Activated naive CD8-positive, alpha-beta T cell treated with anti-CD3 and anti-CD28 coated beads, Interleukin-2, amount 50 U/mL, for 16 hours (primary cell): ENCODE results near the gene ERCC4.

Experiments
- DNase-seq: peaks from one replicate; pipeline ENCODE4 v3.0.0-alpha.2; 2020; ENCODE audit warnings: low read depth, low spot score

The ERCC4 gene

GRCh38 chr16:13911306-13911705 is 8.6 kb upstream of the ERCC4 start:
- no peak for DNase-seq

- DNase-seq: no peak
These were observed 8.1 kb upstream of the ERCC4 start for GRCh38 chr16:13911871-13912270.

GRCh38 chr16:13912891-13913290 is 7.1 kb upstream of the ERCC4 start:
- no peak for DNase-seq

DNA sequence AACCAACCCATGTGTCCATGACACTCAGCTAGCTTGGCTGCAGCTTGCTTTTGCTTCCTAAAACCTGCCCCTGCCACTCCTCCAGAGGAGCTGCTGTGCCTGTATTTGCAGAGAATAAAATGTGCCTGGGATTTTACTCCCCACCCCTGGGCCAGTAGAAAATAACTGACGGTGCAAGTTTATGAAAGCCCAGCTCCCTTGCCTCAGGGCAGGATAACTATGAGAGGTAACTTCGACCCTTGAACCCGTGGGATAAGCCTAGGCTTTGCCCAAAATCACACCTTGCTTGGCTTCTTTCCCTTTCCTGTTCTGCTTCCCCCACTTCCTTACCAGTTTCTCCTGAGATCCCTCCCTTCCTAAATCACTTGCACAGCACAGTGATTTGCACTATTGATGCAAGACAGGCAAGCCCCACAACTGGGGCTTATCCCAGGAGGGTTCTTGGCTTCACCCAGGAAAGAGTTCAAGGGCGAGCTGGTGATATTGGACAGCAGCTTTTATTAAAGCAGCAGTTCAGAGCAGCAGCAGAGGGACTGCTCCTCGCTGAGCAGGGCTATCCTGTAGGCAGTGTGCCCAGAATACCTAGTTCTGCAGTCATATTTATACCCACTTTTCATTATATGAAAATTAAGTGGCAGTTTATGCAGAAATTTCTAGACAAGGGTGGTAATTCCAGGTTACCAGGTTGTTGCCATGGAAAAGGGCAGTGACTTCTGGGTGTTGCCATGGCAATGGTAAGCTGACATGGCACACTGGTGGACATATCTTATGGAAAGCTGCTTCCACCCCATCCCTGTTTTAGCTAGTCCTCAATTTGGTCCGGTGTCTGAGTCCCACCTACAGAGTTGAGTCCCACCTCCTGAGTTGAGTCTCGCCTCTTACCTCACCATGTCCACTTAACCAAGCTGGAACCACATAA is 6.3 kb upstream of the ERCC4 start:
- no peak for DNase-seq

GRCh38 chr16:13915033-13915635 is 4.8 kb upstream of the ERCC4 start:
- DNase-seq: no peak

DNA sequence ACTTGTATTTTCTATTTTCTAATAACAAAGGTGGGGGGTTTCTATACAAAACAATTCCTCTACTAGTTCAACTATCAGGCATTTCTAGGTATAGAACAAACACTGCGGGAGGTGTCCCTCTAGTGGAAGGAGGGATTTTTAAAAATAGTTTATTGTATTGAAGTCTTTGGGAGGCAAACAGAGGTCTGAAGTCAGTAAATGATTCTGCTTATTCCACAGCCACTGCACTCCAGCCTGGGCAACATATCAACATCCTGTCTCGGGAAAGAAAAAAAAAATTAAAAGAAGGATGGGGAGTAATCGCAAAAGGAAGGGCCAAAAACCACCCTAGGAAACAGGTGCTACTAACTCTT is 648 bp upstream of the ERCC4 start:
- no peak for DNase-seq

DNA sequence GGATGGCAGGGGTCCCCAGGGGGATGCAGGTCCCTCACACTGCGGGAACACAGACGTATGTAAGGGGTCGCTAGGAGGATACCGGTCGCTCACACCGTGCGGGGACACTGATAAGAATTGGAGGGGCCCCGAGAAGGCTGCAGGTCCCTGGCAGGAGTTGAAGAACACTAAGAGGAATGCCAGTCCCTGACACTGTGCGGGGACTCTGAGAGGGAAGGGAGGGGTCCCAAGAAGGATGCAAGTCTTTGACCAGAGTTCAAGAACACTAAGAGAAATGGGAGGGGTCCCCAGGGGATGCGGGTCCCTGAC is 510 bp downstream of the ERCC4 start:
- no peak for DNase-seq

GRCh38 chr16:13921328-13921727 is 1.4 kb downstream of the ERCC4 start:
- DNase-seq: no peak

GRCh38 chr16:13923703-13924298 is 3.8 kb downstream of the ERCC4 start:
- no peak for DNase-seq

DNA sequence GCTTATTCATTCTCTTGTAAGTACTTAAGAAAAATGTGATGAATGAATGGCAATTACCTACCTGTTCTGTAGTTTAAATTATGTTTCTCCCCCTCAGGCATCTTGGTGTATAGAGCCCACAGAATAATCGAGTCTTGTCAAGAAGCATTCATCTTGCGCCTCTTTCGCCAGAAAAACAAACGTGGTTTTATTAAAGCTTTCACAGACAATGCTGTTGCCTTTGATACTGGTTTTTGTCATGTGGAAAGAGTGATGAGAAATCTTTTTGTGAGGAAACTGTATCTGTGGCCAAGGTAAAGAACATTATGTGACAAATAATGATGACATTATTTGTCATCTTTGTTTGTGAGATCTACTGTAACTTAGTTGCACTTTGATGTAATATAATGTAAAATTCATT is 6.5 kb downstream of the ERCC4 start:
- no peak for DNase-seq

DNA sequence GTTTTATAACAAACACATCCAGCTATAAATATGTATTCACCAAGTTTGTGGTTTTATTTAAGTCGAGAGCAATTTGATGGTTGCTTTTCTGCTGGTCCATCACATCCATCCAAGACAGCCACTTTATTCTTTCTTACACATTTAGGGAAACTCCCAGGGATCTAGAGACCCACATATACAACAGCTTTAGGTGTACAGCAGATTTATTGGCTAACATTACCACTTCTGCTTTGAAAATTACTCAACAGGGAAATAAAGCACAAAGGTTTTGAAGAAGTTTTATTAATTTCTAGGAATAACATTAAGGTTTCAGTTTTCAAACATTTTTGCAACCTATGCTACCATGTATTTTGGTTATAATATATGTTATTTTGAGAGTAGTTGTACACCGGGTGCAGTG is 6.9 kb downstream of the ERCC4 start:
- DNase-seq: no peak

- no peak for DNase-seq
These were observed 8.7 kb downstream of the ERCC4 start for GRCh38 chr16:13928646-13929045.

GRCh38 chr16:13931845-13932244 is 11.9 kb downstream of the ERCC4 start:
- DNase-seq: no peak

- DNase-seq: no peak
These were observed 15.5 kb downstream of the ERCC4 start for GRCh38 chr16:13935408-13935807.

- no peak for DNase-seq
These were observed 16.2 kb downstream of the ERCC4 start for GRCh38 chr16:13936155-13936554.

DNA sequence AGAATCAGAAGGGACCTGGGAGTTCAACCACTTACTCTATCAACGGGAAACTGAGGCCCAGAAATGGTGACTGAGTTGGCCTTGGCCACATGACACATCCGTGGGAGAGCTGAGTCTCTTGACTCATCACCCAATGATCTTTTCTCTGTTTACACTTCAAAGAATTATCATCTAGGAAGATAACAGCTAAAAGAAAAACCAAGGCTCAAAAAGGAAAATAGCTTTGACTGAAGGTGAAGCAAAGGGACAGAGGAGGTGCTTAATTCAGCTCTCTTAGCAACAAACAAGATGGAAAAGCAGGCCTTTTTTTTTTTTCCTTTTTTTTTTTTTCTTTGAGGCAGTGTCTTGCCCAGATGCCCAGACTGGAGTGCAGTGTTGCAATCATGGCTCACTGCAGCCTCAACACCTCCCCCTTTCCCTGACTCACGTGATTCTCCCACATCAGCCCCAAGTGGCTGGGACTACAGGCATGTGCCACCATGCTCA is 16.7 kb downstream of the ERCC4 start:
- no peak for DNase-seq

DNA sequence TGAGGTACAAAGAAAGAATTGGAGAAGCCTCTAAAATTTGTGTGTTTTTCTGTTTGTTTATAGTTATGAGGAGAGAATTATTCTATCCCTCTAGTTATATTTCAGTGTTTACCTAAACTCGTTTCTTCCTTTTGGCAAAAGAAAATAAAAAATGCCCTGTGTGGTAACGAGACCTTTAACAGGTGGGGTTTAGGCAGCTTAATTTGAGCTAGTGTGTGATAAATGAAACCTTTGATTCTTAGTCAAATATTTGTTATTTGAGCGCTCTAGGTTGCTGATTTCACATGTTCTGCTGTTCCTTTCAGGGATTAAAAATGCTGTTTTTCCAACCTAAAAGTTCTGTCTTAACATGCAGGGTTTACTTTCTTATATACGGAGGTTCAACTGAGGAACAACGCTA is 17.5 kb downstream of the ERCC4 start:
- no peak for DNase-seq

GRCh38 chr16:13938480-13938879 is 18.5 kb downstream of the ERCC4 start:
- DNase-seq: no peak

DNA sequence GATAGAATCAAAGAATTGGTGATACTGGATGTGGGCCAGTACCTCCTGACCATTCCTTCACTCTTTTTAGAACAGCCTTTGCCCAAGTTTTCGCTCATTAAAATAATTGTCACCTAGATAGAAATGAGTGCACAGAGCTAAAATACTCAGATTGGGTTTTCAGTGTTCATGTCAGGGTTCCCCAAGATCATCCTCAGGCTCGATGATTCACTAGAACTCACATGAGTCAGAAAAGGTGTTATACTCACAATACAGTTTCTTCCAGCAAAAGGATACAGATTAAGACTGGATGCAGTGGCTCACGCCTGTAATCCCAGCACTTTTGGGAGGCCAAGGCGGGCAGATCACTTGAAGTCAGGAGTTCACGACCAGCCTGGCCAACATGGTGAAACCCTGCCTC is 19.9 kb downstream of the ERCC4 start:
- DNase-seq: no peak

DNA sequence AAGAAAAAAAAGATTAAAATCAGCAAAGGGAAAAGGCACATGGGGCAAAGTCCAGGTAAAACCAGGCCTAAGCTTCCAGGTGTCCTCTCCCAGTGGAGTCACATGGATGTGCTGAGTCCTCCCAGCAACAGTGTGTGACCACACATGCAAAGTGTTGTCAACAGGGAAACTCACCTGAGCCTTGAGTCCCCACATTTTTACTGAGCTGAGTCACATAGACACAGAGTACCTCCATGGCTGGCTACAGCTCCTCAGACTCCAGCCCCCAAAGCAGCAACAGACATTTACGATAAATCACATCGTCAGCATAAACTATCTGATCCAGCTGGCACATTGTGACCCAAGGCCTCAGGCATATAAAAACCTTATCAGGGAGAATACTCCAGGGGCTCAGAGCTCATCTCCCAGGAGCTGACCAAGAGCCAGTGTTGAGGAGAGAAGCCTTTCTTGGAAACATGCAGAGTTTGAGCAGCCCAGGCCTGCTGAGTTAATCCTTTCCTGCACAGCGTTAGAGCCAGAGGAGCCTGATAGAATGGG is 20.5 kb downstream of the ERCC4 start:
- no peak for DNase-seq

GRCh38 chr16:13944816-13945215 is 24.9 kb downstream of the ERCC4 start:
- no peak for DNase-seq

- no peak for DNase-seq
These were observed 26.0 kb downstream of the ERCC4 start for GRCh38 chr16:13945744-13946485.
